Activated effector memory CD4-positive, alpha-beta T cell treated with Interleukin-2 at 50 U/mL for 16 hours (primary cell): Measurements from ENCODE around the gene HBEGF.

Source experiments
- DNase-seq: peaks from one replicate; pipeline ENCODE4 v3.0.0-alpha.2; 2020

HBEGF gene

DNA sequence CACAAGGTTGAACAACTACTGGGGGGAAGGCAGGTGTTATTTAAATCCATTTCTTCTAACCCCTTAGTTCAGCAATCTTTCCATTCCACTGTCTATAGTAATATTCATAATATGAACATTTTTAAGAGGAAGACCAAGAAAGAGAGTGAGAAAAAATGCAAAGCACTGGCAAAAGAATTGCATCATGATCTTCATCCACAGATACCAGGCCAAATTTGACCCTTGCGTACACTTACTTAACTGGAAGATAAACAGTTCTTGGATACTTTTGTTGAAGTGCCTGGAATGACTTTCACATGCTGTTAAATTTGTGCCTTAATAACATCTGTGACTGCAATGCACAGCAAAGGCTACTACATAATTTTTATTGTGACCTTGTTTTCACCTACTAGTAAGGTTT is 45.3 kb downstream of the HBEGF start:
- no peak for DNase-seq

GRCh38 chr5:140299056-140299455 is 47.3 kb downstream of the HBEGF start:
- DNase-seq: no peak

DNA sequence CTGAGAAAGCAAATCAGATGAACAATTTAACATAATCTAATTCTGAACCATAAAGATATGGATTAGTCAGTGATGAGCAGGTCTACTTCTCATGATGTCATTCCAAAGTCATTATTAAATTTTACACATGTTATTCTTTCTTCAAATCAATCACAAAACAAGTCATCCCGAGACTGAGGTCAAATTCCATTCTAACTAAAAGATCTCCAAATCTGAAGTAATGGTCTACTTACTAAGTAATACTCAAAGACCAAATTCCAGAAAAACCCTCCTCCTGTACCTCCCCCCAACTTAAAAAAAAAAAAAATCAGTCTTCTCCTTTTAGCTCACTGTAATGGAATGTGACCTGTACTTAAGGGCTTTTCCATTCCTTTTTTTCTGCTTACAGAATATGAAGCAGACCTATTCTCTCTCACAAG is 48.2 kb downstream of the HBEGF start:
- DNase-seq: no peak

DNA sequence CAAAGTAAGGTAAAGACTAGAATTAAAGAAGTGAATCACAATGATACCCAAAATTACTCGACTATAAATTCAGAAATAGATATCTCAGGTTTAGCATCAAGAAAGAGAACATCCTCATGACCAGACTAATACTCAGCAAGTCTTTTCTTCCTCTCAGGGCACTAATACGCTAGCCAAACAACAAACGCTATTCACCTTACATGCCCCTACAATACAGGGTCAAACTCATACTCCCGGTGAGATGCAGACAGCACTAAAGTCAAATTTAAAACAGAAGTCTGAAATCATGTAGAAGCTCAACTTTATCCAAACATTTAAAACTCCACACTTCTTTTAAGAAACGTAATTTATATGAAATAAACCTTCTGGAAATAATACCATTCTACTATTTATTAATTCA is 49.1 kb downstream of the HBEGF start:
- no peak for DNase-seq

GRCh38 chr5:140296289-140296688 is 50.1 kb downstream of the HBEGF start:
- no peak for DNase-seq

- DNase-seq: no peak
Observed at GRCh38 chr5:140295414-140295813, 51.0 kb downstream of the HBEGF start.

DNA sequence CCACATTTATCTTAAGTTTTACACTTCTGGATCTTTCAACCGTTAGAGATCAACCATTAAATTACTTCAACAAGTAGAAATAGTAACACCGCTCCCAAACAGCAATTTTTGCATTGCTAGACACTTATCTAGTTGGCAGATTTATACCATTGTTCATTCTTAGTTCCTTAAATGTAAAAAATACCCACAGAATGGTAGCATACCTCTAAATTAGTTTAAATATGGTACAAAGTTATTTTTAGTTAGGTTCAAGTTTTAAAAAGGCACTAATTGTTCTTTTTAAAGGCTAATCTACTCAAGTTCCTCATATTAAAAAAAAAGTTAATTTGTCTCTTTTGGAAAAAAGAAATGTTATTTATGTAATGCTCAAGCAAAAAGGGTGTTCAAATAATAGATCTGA is 51.6 kb downstream of the HBEGF start:
- no peak for DNase-seq

DNA sequence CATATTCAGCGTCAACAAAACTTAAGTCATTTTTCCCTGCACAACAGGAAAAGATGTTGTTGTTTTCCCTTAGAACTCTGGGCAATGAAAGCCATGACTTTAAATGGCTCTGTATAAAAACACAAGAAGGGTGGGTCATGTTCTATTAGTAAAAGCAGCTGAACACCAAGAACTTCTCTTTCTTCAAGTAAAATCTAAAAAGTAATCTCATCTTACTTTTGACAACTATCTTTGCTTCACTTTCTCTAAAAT is 52.6 kb downstream of the HBEGF start:
- DNase-seq: no peak

GRCh38 chr5:140293091-140293848 is 53.1 kb downstream of the HBEGF start:
- DNase-seq: no peak

GRCh38 chr5:140292212-140293036 is 54.0 kb downstream of the HBEGF start:
- no peak for DNase-seq

DNA sequence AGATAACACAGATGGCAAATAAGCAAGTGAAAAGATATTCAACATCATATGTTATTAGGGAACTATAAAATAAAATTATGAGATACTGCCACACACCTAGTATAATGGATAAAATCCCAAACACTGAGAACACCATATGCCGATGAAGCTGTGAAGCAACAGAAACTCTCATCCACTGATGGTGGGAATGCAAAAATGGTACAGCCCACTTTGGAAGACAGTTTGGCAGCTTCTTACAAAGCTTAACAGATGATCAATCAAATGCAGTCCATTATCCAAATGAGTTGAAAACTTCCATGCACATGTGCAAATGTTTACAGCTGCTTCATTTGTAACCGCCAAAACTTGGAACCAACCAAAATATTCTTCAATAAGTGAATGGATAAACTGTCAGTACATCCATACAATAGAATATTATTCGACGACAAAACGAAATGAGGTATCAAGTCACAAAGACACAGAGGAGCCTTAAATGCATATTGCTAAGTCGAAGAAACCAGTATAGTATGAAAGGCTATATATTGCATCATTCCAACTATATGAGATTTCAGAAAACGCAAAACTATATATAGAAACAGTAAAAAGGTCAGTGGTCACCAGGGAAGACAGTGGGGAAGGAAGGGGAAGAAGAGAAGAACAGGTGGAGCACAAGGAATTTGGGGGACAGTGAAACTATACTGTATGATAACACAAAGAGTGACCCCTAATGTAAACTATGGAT is 58.4 kb downstream of the HBEGF start:
- no peak for DNase-seq

DNA sequence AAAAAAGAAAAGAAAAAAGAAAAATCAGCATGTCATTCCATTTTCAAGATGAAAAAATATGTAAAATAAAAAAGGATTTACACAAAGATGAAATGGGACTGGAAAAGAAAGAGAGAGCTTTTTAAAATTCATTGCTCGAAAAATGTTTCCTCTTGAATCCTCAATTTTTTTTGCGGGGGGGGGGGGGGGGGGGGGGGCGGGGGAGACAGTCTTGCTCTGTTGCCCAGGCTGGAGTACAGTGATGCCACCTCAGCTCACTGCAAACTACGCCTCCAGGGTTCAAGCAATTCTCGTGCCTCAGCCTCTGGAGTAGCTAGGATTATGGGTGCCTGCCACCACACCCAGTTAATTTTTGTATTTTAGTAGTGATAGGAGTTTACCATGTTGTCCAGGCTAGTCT is 60.0 kb downstream of the HBEGF start:
- no peak for DNase-seq

GRCh38 chr5:140284013-140284412 is 62.4 kb downstream of the HBEGF start:
- DNase-seq: no peak
